HEK293 (cell line): ENCODE data around the gene SYPL2.

Source experiments
- CTCF ChIA-PET: fragments of 350-600 bp; formaldehyde crosslinking; extraction: SDS; loops from one replicate; lab custom pipeline; 2021; ENCODE audit warnings: antibody characterized with exemption; lab: Yijun Ruan, JAX
- POLR2A ChIA-PET: fragments of 300-600 bp; formaldehyde crosslinking; extraction: SDS; loops from one replicate; lab custom pipeline; 2020; ENCODE audit warnings: antibody characterized with exemption, inconsistent platforms; lab: Yijun Ruan, JAX
- H3K27ac ChIP-seq: fragments of 200-500 bp; sonication (Bioruptor generic); 2 replicates; pipeline ENCODE4 v1.5.1; 2014; ENCODE audit warnings: low read depth, low read length, control low read depth, inconsistent platforms; ENCODE audit errors: extremely low read depth
- H3K36me3 ChIP-seq, 2 experiments: fragments of 200-500 bp in 1 of 2; sonication (Bioruptor generic) in 1 of 2; 1 replicate in 1 of 2; 2 replicates in 1 of 2; pipeline ENCODE4 v1.5.1; 2014 to 2017; ENCODE audit warnings: inconsistent platforms in 2 of 2, low read length in 2 of 2; ENCODE audit not compliant: control insufficient read depth in 2 of 2, insufficient read depth in 1 of 2
- H3K4me1 ChIP-seq: fragments of 200-500 bp; sonication (Bioruptor generic); 2 replicates; pipeline ENCODE4 v1.5.1; 2014; ENCODE audit warnings: mild to moderate bottlenecking, low read length, inconsistent platforms; ENCODE audit not compliant: control insufficient read depth, insufficient read depth
- H3K4me3 ChIP-seq: 2 replicates; pipeline ENCODE4 v1.5.1; 2011; ENCODE audit warnings: low read depth, mild to moderate bottlenecking, control low read depth, low read length, moderate library complexity
- H3K9me3 ChIP-seq: fragments of 200-500 bp; sonication (Bioruptor generic); 2 replicates; pipeline ENCODE4 v1.5.1; 2014; ENCODE audit warnings: low read depth, low read length, inconsistent platforms; ENCODE audit not compliant: control insufficient read depth, insufficient read depth
- GLIS2 ChIP-seq: fragments of 450-650 bp; formaldehyde crosslinking; IDR thresholded peaks from 2 replicates; pipeline ENCODE4 v1.5.1; 2016; ENCODE audit warnings: missing biosample characterization, missing genetic modification characterization
- IKZF3 ChIP-seq: fragments of 450-650 bp; IDR thresholded peaks from 2 replicates; pipeline ENCODE4 v1.5.0; 2018; ENCODE audit warnings: missing biosample characterization, mild to moderate bottlenecking, missing genetic modification characterization, moderate library complexity
- SALL2 ChIP-seq: fragments of 450-650 bp; formaldehyde crosslinking; IDR thresholded peaks from 2 replicates; pipeline ENCODE4 v1.5.0; 2017; ENCODE audit warnings: missing biosample characterization, mild to moderate bottlenecking, missing genetic modification characterization, borderline replicate concordance
- TCF7L2 ChIP-seq: IDR thresholded peaks from 2 replicates; pipeline ENCODE4 v1.6.1; 2011; ENCODE audit warnings: low read depth, mild to moderate bottlenecking, inconsistent platforms, low read length, moderate library complexity, borderline replicate concordance
- WT1 ChIP-seq: fragments of 450-650 bp; formaldehyde crosslinking; IDR thresholded peaks from 2 replicates; pipeline ENCODE4 v1.5.1; 2016; ENCODE audit warnings: missing biosample characterization, missing genetic modification characterization
- ZBTB8A ChIP-seq: fragments of 450-650 bp; formaldehyde crosslinking; IDR thresholded peaks from 2 replicates; pipeline ENCODE4 v1.5.1; 2016; ENCODE audit warnings: missing biosample characterization, missing genetic modification characterization
- ZFP37 ChIP-seq: fragments of 450-650 bp; formaldehyde crosslinking; IDR thresholded peaks from 2 replicates; pipeline ENCODE4 v1.5.1; 2016; ENCODE audit warnings: missing biosample characterization, missing genetic modification characterization
- ZIC2 ChIP-seq: fragments of 450-650 bp; formaldehyde crosslinking; IDR thresholded peaks from 2 replicates; pipeline ENCODE4 v1.5.1; 2016; ENCODE audit warnings: missing biosample characterization, missing genetic modification characterization
- ZNF121 ChIP-seq: fragments of 450-650 bp; formaldehyde crosslinking; IDR thresholded peaks from 2 replicates; pipeline ENCODE4 v1.5.1; 2016; ENCODE audit warnings: missing biosample characterization, missing genetic modification characterization
- ZNF169 ChIP-seq: fragments of 450-650 bp; formaldehyde crosslinking; IDR thresholded peaks from 2 replicates; pipeline ENCODE4 v1.5.1; 2016; ENCODE audit warnings: missing biosample characterization, missing genetic modification characterization
- ZNF223 ChIP-seq: fragments of 450-650 bp; formaldehyde crosslinking; IDR thresholded peaks from 2 replicates; pipeline ENCODE4 v1.5.1; 2016; ENCODE audit warnings: missing biosample characterization, missing genetic modification characterization
- ZNF354C ChIP-seq: fragments of 450-650 bp; formaldehyde crosslinking; IDR thresholded peaks from 2 replicates; pipeline ENCODE4 v1.5.1; 2016; ENCODE audit warnings: missing biosample characterization, missing genetic modification characterization, low read depth, borderline replicate concordance
- ZNF433 ChIP-seq: fragments of 450-650 bp; formaldehyde crosslinking; IDR thresholded peaks from 2 replicates; pipeline ENCODE4 v1.5.1; 2016; ENCODE audit warnings: missing biosample characterization, missing genetic modification characterization, low read depth
- ZNF473 ChIP-seq: fragments of 450-650 bp; formaldehyde crosslinking; IDR thresholded peaks from 2 replicates; pipeline ENCODE4 v1.5.1; 2017; ENCODE audit warnings: missing biosample characterization, missing genetic modification characterization
- ZNF600 ChIP-seq: fragments of 450-650 bp; formaldehyde crosslinking; IDR thresholded peaks from 2 replicates; pipeline ENCODE4 v1.5.1; 2016; ENCODE audit warnings: missing biosample characterization, missing genetic modification characterization
- ZNF654 ChIP-seq: fragments of 450-650 bp; formaldehyde crosslinking; IDR thresholded peaks from 2 replicates; pipeline ENCODE4 v1.5.1; 2016; ENCODE audit warnings: low read depth, missing biosample characterization, missing genetic modification characterization
- ZNF660 ChIP-seq: fragments of 450-650 bp; IDR thresholded peaks from 2 replicates; pipeline ENCODE4 v1.5.1; 2018; ENCODE audit warnings: missing biosample characterization, mild to moderate bottlenecking, missing genetic modification characterization
- ZNF707 ChIP-seq: fragments of 450-650 bp; formaldehyde crosslinking; IDR thresholded peaks from 2 replicates; pipeline ENCODE4 v1.5.1; 2016; ENCODE audit warnings: missing biosample characterization, missing genetic modification characterization
- ZXDB ChIP-seq: fragments of 450-650 bp; formaldehyde crosslinking; IDR thresholded peaks from 2 replicates; pipeline ENCODE4 v1.5.1; 2016; ENCODE audit warnings: missing biosample characterization, missing genetic modification characterization
- TF ChIP-seq, protein P1 (sequence below): fragments of 450-650 bp; formaldehyde crosslinking; IDR thresholded peaks from 2 replicates; pipeline ENCODE4 v1.5.1; 2016; ENCODE audit warnings: missing biosample characterization, missing genetic modification characterization
- TF ChIP-seq, protein P2 (sequence below): fragments of 450-650 bp; formaldehyde crosslinking; IDR thresholded peaks from 2 replicates; pipeline ENCODE4 v1.5.1; 2016; ENCODE audit warnings: missing biosample characterization, missing genetic modification characterization, low read depth
- TF ChIP-seq, protein P3 (sequence below): fragments of 450-650 bp; formaldehyde crosslinking; IDR thresholded peaks from 2 replicates; pipeline ENCODE4 v1.5.1; 2016; ENCODE audit warnings: missing biosample characterization, missing genetic modification characterization, borderline replicate concordance
- TF ChIP-seq, protein P4 (sequence below): fragments of 450-650 bp; formaldehyde crosslinking; IDR thresholded peaks from 2 replicates; pipeline ENCODE4 v1.5.1; 2016; ENCODE audit warnings: missing biosample characterization, missing genetic modification characterization
- TF ChIP-seq, protein P5 (sequence below): fragments of 450-650 bp; formaldehyde crosslinking; IDR thresholded peaks from 2 replicates; pipeline ENCODE4 v1.5.1; 2016; ENCODE audit warnings: missing biosample characterization, missing genetic modification characterization

SYPL2 gene

GRCh38 chr1:109443476-109443875 lies 22.9 kb upstream of the SYPL2 start:
- no peak overlapping the region for H3K4me3 ChIP-seq
- H3K36me3 ChIP-seq, result no peaks in the 10 kb centered on the region
- ChIA-PET CTCF (no interaction called here), POLR2A (interaction anchor here (0.5 kb wide), 1 partner anchor 72 kb away, joined by 4 read pairs; no protein-coding TSS in a partner anchor)
- no peak for TF ChIP-seq ZNF654 (tag by site-specific recombination)
- no peak for TF ChIP-seq ZNF473 (tag by site-specific recombination)
- no peak for TF ChIP-seq TCF7L2
- TF ChIP-seq ZIC2 (tag by site-specific recombination), result no peak
- TF ChIP-seq ZNF169 (tag by site-specific recombination), result no peak
- no peak for TF ChIP-seq GLIS2 (tag by site-specific recombination)
- TF ChIP-seq, protein P1, sequence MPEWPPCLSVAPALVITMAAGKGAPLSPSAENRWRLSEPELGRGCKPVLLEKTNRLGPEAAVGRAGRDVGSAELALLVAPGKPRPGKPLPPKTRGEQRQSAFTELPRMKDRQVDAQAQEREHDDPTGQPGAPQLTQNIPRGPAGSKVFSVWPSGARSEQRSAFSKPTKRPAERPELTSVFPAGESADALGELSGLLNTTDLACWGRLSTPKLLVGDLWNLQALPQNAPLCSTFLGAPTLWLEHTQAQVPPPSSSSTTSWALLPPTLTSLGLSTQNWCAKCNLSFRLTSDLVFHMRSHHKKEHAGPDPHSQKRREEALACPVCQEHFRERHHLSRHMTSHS (tag by site-specific recombination), result no peak
- no peak for TF ChIP-seq ZNF600 (tag by site-specific recombination)
- TF ChIP-seq, protein P2, sequence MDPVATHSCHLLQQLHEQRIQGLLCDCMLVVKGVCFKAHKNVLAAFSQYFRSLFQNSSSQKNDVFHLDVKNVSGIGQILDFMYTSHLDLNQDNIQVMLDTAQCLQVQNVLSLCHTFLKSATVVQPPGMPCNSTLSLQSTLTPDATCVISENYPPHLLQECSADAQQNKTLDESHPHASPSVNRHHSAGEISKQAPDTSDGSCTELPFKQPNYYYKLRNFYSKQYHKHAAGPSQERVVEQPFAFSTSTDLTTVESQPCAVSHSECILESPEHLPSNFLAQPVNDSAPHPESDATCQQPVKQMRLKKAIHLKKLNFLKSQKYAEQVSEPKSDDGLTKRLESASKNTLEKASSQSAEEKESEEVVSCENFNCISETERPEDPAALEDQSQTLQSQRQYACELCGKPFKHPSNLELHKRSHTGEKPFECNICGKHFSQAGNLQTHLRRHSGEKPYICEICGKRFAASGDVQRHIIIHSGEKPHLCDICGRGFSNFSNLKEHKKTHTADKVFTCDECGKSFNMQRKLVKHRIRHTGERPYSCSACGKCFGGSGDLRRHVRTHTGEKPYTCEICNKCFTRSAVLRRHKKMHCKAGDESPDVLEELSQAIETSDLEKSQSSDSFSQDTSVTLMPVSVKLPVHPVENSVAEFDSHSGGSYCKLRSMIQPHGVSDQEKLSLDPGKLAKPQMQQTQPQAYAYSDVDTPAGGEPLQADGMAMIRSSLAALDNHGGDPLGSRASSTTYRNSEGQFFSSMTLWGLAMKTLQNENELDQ (tag by site-specific recombination), result no peak
- no peak for TF ChIP-seq ZBTB8A
- no peak for TF ChIP-seq ZFP37 (tag by site-specific recombination)
- TF ChIP-seq WT1 (tag by site-specific recombination), result no peak
- no peak for TF ChIP-seq SALL2 (tag by site-specific recombination)
- TF ChIP-seq, protein P3, sequence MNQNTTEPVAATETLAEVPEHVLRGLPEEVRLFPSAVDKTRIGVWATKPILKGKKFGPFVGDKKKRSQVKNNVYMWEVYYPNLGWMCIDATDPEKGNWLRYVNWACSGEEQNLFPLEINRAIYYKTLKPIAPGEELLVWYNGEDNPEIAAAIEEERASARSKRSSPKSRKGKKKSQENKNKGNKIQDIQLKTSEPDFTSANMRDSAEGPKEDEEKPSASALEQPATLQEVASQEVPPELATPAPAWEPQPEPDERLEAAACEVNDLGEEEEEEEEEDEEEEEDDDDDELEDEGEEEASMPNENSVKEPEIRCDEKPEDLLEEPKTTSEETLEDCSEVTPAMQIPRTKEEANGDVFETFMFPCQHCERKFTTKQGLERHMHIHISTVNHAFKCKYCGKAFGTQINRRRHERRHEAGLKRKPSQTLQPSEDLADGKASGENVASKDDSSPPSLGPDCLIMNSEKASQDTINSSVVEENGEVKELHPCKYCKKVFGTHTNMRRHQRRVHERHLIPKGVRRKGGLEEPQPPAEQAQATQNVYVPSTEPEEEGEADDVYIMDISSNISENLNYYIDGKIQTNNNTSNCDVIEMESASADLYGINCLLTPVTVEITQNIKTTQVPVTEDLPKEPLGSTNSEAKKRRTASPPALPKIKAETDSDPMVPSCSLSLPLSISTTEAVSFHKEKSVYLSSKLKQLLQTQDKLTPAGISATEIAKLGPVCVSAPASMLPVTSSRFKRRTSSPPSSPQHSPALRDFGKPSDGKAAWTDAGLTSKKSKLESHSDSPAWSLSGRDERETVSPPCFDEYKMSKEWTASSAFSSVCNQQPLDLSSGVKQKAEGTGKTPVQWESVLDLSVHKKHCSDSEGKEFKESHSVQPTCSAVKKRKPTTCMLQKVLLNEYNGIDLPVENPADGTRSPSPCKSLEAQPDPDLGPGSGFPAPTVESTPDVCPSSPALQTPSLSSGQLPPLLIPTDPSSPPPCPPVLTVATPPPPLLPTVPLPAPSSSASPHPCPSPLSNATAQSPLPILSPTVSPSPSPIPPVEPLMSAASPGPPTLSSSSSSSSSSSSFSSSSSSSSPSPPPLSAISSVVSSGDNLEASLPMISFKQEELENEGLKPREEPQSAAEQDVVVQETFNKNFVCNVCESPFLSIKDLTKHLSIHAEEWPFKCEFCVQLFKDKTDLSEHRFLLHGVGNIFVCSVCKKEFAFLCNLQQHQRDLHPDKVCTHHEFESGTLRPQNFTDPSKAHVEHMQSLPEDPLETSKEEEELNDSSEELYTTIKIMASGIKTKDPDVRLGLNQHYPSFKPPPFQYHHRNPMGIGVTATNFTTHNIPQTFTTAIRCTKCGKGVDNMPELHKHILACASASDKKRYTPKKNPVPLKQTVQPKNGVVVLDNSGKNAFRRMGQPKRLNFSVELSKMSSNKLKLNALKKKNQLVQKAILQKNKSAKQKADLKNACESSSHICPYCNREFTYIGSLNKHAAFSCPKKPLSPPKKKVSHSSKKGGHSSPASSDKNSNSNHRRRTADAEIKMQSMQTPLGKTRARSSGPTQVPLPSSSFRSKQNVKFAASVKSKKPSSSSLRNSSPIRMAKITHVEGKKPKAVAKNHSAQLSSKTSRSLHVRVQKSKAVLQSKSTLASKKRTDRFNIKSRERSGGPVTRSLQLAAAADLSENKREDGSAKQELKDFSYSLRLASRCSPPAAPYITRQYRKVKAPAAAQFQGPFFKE, result no peak
- no peak for TF ChIP-seq ZNF223 (tag by site-specific recombination)
- no peak for TF ChIP-seq IKZF3
- H3K9me3 ChIP-seq, result no peaks in the 10 kb centered on the region
- no peak overlapping the region for H3K27ac ChIP-seq
- H3K4me1 ChIP-seq, result no peaks in the 10 kb centered on the region

- POLR2A ChIA-PET, result no interaction called here
- TF ChIP-seq, protein P4, sequence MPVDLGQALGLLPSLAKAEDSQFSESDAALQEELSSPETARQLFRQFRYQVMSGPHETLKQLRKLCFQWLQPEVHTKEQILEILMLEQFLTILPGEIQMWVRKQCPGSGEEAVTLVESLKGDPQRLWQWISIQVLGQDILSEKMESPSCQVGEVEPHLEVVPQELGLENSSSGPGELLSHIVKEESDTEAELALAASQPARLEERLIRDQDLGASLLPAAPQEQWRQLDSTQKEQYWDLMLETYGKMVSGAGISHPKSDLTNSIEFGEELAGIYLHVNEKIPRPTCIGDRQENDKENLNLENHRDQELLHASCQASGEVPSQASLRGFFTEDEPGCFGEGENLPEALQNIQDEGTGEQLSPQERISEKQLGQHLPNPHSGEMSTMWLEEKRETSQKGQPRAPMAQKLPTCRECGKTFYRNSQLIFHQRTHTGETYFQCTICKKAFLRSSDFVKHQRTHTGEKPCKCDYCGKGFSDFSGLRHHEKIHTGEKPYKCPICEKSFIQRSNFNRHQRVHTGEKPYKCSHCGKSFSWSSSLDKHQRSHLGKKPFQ (tag by site-specific recombination), result no peak
- TF ChIP-seq ZNF707 (tag by site-specific recombination), result no peak
- TF ChIP-seq ZNF354C (tag by site-specific recombination), result no peak
- TF ChIP-seq ZNF121 (tag by site-specific recombination), result no peak
- TF ChIP-seq ZXDB (tag by site-specific recombination), result no peak
- TF ChIP-seq ZNF433 (tag by site-specific recombination), result no peak
- TF ChIP-seq ZNF660 (tag by site-specific recombination), result no peak
- TF ChIP-seq, protein P5, sequence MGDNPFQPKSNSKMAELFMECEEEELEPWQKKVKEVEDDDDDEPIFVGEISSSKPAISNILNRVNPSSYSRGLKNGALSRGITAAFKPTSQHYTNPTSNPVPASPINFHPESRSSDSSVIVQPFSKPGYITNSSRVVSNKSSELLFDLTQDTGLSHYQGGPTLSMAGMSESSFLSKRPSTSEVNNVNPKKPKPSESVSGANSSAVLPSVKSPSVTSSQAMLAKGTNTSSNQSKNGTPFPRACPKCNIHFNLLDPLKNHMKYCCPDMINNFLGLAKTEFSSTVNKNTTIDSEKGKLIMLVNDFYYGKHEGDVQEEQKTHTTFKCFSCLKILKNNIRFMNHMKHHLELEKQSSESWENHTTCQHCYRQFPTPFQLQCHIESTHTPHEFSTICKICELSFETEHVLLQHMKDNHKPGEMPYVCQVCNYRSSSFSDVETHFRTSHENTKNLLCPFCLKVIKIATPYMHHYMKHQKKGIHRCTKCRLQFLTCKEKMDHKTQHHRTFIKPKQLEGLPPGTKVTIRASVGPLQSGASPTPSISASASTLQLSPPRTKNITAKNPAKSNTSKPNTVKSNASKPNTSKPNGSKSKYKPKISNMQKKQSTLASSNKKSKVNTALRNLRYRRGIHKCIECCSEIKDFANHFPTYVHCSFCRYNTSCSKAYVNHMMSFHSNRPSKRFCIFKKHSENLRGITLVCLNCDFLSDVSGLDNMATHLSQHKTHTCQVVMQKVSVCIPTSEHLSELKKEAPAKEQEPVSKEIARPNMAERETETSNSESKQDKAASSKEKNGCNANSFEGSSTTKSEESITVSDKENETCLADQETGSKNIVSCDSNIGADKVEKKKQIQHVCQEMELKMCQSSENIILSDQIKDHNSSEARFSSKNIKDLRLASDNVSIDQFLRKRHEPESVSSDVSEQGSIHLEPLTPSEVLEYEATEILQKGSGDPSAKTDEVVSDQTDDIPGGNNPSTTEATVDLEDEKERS (tag by site-specific recombination), result no peak
These were observed 22.0 kb upstream of the SYPL2 start for GRCh38 chr1:109444346-109444745.

More at GRCh38 chr1:109444346-109444745, 22.0 kb upstream of the SYPL2 start:
- Histone ChIP-seq H3K9me3 (no peaks in the 10 kb centered on the region), H3K4me3 (no peak overlapping the region), H3K4me1 (no peaks in the 10 kb centered on the region), H3K36me3 (no peaks in the 10 kb centered on the region), H3K27ac (no peak overlapping the region)
- CTCF ChIA-PET, result no interaction called here
